Germinal center (tissue), 1 donor: ENCODE results near the gene PDE4D.

Source experiments
- DNase-seq: peaks from one replicate; pipeline ENCODE4 v3.0.0; 2012; ENCODE audit warnings: mixed read lengths, low spot score

The PDE4D gene

GRCh38 chr5:59893429-59894227, at the start of gene PDE4D:
Gene PDE4D, minus strand, starts transcription at chr5:59893726.
- DNase-seq, result no peak

GRCh38 chr5:59937633-59938032, 44.1 kb upstream of the PDE4D start:
- no peak for DNase-seq

- DNase-seq, result no peak
Measured at GRCh38 chr5:59923465-59923864, 29.9 kb upstream of the PDE4D start.

GRCh38 chr5:59922220-59922619, 28.7 kb upstream of the PDE4D start:
- no peak for DNase-seq

- no peak for DNase-seq
Measured at GRCh38 chr5:59921816-59922215, 28.3 kb upstream of the PDE4D start.

GRCh38 chr5:59919484-59919883, 26.0 kb upstream of the PDE4D start:
- no peak for DNase-seq

- no peak for DNase-seq
Measured at GRCh38 chr5:59917121-59917520, 23.6 kb upstream of the PDE4D start.

GRCh38 chr5:59905188-59905587, 11.7 kb upstream of the PDE4D start:
- DNase-seq, result no peak

- no peak for DNase-seq
Measured at GRCh38 chr5:59897075-59897474, 3.5 kb upstream of the PDE4D start.

GRCh38 chr5:59891962-59892643, 1.4 kb downstream of the PDE4D start:
- no peak for DNase-seq

- no peak for DNase-seq
Measured at GRCh38 chr5:59887274-59887673, 6.3 kb downstream of the PDE4D start.

- DNase-seq, result no peak
Measured at GRCh38 chr5:59874675-59875074, 18.9 kb downstream of the PDE4D start.

GRCh38 chr5:59873113-59873512, 20.4 kb downstream of the PDE4D start:
- DNase-seq, result no peak

- DNase-seq, result no peak
Measured at GRCh38 chr5:59866661-59867060, 26.9 kb downstream of the PDE4D start.

- DNase-seq, result no peak
Measured at GRCh38 chr5:59864718-59865117, 28.8 kb downstream of the PDE4D start.

- no peak for DNase-seq
Measured at GRCh38 chr5:59863777-59864176, 29.7 kb downstream of the PDE4D start.

GRCh38 chr5:59856358-59856757, 37.2 kb downstream of the PDE4D start:
- DNase-seq, result no peak

- no peak for DNase-seq
Measured at GRCh38 chr5:59850766-59851165, 42.8 kb downstream of the PDE4D start.

GRCh38 chr5:59847586-59847985, 45.9 kb downstream of the PDE4D start:
- DNase-seq, result no peak

- DNase-seq, result no peak
Measured at GRCh38 chr5:59845730-59846129, 47.8 kb downstream of the PDE4D start.

GRCh38 chr5:59843511-59844213, 49.9 kb downstream of the PDE4D start:
- DNase-seq, result no peak

GRCh38 chr5:59842999-59843398, 50.5 kb downstream of the PDE4D start:
- DNase-seq, result no peak

- DNase-seq, result no peak
Measured at GRCh38 chr5:59840200-59840601, 53.3 kb downstream of the PDE4D start.
